ENCODE data around the gene WDR82. TPM values are rescaled to one million over a fixed set of nuclear protein-coding genes. Genes with fewer than 3 reads are reported as not detected.

The WDR82 gene
- total and polyA plus RNA-seq, 2 of the 8 experiments (the other 6 are each of a cell fraction or from before 2014, with no cell fraction given) = 33.5 to 82.7 TPM

DNA sequence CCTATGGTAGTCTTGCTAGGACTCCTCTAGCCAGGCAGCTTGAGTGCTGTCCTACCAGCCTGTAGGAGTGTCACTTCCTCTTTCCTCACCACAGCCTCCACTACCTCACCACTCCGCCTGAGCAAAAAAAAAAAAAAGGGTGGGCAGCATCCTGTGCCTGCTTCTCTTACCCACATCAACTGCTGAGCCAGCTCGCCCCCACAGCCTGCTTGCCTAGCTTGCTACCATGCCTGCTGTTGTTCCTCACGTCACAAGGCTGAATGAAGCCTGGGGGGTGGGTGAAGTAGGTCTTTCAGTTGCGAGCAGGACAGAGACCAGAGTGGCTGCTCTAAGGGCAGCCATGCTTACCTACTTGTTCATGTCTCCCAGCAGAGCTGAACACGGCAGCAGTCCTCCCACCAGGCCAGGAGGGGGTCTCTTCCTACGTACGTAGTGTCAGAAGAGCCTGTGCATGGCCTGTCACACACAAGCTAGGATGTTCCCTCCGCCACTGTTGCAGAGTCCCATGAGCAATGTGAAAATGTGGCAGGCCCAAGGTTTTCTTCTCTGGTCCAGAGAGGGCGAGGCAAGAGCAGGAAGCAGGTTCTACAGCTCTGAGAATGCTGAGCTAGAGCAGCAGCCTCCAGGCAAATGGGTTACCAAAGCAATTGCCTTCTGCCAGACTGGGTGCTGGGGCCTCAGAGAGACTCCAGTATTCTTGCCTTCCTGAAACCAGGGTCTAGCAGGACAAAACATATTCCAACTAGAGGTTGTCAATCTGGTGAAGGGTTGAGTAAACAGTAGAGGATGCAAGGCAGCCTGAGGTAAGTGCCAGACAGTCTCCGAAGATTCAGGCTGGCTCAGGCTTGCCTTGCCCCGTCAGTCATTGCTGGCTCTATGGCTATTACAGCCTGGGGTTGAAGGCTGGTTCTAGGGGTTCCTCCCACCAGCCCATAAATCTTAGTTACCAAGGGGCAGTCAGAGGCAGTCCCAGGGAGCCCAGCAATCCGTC lies 24.8 kb downstream of the WDR82 start:
- DNase-seq (ENCODE audit: low read depth in 1 of 2, low spot score in 2 of 2) = no peak
- H3K4ac ChIP-seq (replicated peaks; ENCODE audit: insufficient read length, low read depth, low read length) = no peak overlapping the region
- no peaks in the 10 kb centered on the region for H3K79me1 ChIP-seq (ENCODE audit: low read depth, low read length)
- no peak overlapping the region for H2AK5ac ChIP-seq (ENCODE audit: low read depth, low read length)
- no peak overlapping the region for H2BK5ac ChIP-seq (ENCODE audit: low read depth, low read length)
- no peak overlapping the region for H4K8ac ChIP-seq (ENCODE audit: extremely low read depth, insufficient read depth, low read length)
- no peak overlapping the region for H2AFZ ChIP-seq (ENCODE audit: low read length)
- H2BK20ac ChIP-seq (ENCODE audit: low read length) = no peak overlapping the region
- no peak overlapping the region for H2BK12ac ChIP-seq (ENCODE audit: low read depth, low read length)
- CTCF ChIA-PET (ENCODE audit: partially characterized antibody) = interaction anchor here (1.1 to 17.7 kb wide), 4 partner anchors 11 to 23 kb away, joined by 3 to 126 read pairs (median 10); no protein-coding TSS in a partner anchor
- no peaks in the 10 kb centered on the region for H3K27me3 ChIP-seq (replicated peaks in 1 of 4; ENCODE audit: control insufficient read depth in 3 of 4, extremely low read depth in 1 of 4, insufficient read depth in 3 of 4, low read length in 3 of 4)
- no peak overlapping the region for H3K56ac ChIP-seq (replicated peaks; ENCODE audit: insufficient read length, low read depth, low read length)
- H3K23ac ChIP-seq (ENCODE audit: insufficient read length) = no peak overlapping the region
- no peak overlapping the region for H3K4me3 ChIP-seq (ENCODE audit: extremely low read depth in 1 of 4, insufficient read depth in 2 of 4, low read depth in 3 of 4, low read length in 4 of 4)
- no peaks in the 10 kb centered on the region for H3K9me3 ChIP-seq (ENCODE audit: insufficient read depth in 2 of 2, low read depth in 1 of 2, low read length in 1 of 2)
- H3K4me2 ChIP-seq (ENCODE audit: insufficient read depth in 1 of 2, low read depth in 2 of 2, low read length in 2 of 2) = no peak overlapping the region
- no peak overlapping the region for H4K91ac ChIP-seq (replicated peaks; ENCODE audit: insufficient read length, low read length)
- no peaks in the 10 kb centered on the region for H3K4me1 ChIP-seq (replicated peaks in 1 of 4; ENCODE audit: control insufficient read depth in 3 of 4, insufficient read depth in 4 of 4, low read length in 3 of 4)
- no peak overlapping the region for H2BK120ac ChIP-seq (replicated peaks; ENCODE audit: low read depth, low read length)
- 88% methylated on average over 12 of the region's 12 CpGs; no CpG with 5 or more reads in 1 of the 2 experiments for WGBS, 2 experiments (ENCODE audit: extremely low coverage in 1 of 2, insufficient coverage in 1 of 2, insufficient read length in 1 of 2, insufficient replicate concordance in 2 of 2, low coverage in 1 of 2, low lambda C conversion rate in 2 of 2, missing lambda C conversion rate in 1 of 2)
- no peaks in the 10 kb centered on the region for H3K23me2 ChIP-seq (ENCODE audit: low read depth, low read length)
- no peak overlapping the region for H2BK15ac ChIP-seq (ENCODE audit: low read length)
- no peak overlapping the region for H3K18ac ChIP-seq (ENCODE audit: extremely low read depth, low read length)
- no peak for FAIRE-seq
- H3K79me2 ChIP-seq (ENCODE audit: control insufficient read depth in 1 of 2, insufficient read depth in 2 of 2, low read length in 2 of 2) = no peaks in the 10 kb centered on the region; a peak in 1 of 4 replicates
- peaks cover 22 to 74% (median 42%) of the 10 kb centered on the region in 4 experiments for H3K36me3 ChIP-seq (ENCODE audit: control insufficient read depth in 2 of 4, insufficient read depth in 4 of 4, low read length in 3 of 4)
- H3K14ac ChIP-seq (ENCODE audit: insufficient read length) = no peak overlapping the region
- peaks cover 9 to 20% of the 10 kb centered on the region in 2 experiments for H4K20me1 ChIP-seq (replicated peaks in 1 of 2; ENCODE audit: control insufficient read depth in 1 of 2, insufficient read depth in 2 of 2, low read length in 2 of 2)
- H3K27ac ChIP-seq (ENCODE audit: low read depth, low read length) = no peak overlapping the region
- POLR2A ChIA-PET (ENCODE audit: partially characterized antibody) = interaction anchor here (1.5 to 3.0 kb wide), 3 partner anchors 10 to 25 kb away, joined by 4 to 15 read pairs (median 9); partner anchors contain the start of gene WDR82
- H3K9ac ChIP-seq (replicated peaks in 1 of 4; ENCODE audit: extremely low read depth in 1 of 4, low read depth in 3 of 4, low read length in 3 of 4) = no peak overlapping the region
- H4K5ac ChIP-seq (ENCODE audit: insufficient read length, low read depth, low read length) = no peak overlapping the region
- TF ChIP-seq, protein P1, sequence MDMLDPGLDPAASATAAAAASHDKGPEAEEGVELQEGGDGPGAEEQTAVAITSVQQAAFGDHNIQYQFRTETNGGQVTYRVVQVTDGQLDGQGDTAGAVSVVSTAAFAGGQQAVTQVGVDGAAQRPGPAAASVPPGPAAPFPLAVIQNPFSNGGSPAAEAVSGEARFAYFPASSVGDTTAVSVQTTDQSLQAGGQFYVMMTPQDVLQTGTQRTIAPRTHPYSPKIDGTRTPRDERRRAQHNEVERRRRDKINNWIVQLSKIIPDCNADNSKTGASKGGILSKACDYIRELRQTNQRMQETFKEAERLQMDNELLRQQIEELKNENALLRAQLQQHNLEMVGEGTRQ (IDR thresholded peaks at IDR 0.05; ENCODE audit: low read length) = no peak
- TF ChIP-seq, protein P2, sequence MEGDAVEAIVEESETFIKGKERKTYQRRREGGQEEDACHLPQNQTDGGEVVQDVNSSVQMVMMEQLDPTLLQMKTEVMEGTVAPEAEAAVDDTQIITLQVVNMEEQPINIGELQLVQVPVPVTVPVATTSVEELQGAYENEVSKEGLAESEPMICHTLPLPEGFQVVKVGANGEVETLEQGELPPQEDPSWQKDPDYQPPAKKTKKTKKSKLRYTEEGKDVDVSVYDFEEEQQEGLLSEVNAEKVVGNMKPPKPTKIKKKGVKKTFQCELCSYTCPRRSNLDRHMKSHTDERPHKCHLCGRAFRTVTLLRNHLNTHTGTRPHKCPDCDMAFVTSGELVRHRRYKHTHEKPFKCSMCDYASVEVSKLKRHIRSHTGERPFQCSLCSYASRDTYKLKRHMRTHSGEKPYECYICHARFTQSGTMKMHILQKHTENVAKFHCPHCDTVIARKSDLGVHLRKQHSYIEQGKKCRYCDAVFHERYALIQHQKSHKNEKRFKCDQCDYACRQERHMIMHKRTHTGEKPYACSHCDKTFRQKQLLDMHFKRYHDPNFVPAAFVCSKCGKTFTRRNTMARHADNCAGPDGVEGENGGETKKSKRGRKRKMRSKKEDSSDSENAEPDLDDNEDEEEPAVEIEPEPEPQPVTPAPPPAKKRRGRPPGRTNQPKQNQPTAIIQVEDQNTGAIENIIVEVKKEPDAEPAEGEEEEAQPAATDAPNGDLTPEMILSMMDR (IDR thresholded peaks at IDR 0.05; ENCODE audit: control extremely low read depth in 1 of 3, insufficient read depth in 1 of 3, low read depth in 1 of 3, low read length in 3 of 3) = no peak
- TF ChIP-seq JUND (IDR thresholded peaks at IDR 0.05; ENCODE audit: low read length) = no peak
- no peak for TF ChIP-seq BRCA1 (IDR thresholded peaks at IDR 0.05; ENCODE audit: low read depth, low read length)
- TF ChIP-seq POLR2AphosphoS5 (IDR thresholded peaks at IDR 0.05; ENCODE audit: low read depth, low read length) = no peak
- no peak for TF ChIP-seq GABPA (IDR thresholded peaks at IDR 0.05; ENCODE audit: borderline replicate concordance, insufficient read depth, low read length)
- TF ChIP-seq, protein P3, sequence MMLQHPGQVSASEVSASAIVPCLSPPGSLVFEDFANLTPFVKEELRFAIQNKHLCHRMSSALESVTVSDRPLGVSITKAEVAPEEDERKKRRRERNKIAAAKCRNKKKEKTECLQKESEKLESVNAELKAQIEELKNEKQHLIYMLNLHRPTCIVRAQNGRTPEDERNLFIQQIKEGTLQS (IDR thresholded peaks at IDR 0.05; ENCODE audit: insufficient read depth, low read depth, low read length) = no peak
